GM19455 (cell line): ENCODE measurements around the gene BRD3.
"Not testable (repeated sequence)": the region's sequence is repeated elsewhere in the genome, so short reads cannot be mapped to it uniquely, and the experiment has no call there.

Source experiments
- ATAC-seq: cut with Tn5 transposase; IDR thresholded peaks from one replicate; pipeline ENCODE4 v1.9.1; 2021; ENCODE audit not compliant: unreplicated experiment

BRD3 gene

DNA sequence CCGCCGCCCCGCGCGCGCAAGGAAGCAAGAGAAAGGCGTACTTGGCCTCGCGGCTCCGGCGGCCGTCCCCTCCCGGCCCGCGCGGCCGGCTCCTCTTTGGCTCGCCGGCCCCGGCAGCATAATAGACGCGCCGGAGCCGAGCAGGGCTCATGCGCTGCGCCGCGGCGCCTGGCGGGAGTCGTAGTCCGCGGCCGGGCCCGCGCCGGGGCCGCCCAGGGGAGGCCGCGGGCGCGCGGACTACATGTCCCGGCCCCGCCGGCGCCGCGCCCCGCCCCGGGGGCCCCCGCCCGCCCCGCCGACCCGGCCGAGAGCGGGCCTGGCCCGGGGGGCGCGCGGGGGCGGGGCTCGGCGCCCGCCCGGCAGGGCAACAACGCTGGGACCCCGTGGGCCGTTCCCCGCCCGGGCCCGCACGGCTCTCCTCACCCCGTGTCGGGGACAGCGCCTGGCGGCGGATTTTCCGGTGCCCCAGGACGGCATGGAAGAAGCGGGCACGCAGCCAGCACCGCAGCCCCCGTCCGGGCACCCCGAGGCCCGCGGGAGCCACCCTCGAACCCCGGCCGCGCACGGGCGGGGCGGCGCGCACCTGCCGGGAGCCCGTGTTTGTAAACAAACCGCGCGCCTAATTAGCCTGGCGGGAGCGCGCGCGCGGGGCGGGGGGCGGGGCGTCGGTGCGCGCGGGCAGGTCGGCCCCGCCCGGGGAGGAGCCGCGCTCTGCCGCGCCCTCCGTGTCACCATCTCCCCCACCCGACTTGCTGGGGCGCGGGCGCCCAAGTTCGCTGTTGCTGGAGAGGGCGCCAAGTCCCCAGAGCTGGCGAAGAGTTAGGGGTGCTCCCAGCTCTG, at the start of gene BRD3:
Gene BRD3, minus strand, starts transcription at position 123 of the 840 bp plus-strand sequence. CDS start 14,549 bp downstream, outside the sequence.
- ATAC-seq, result peak; percentile 58

DNA sequence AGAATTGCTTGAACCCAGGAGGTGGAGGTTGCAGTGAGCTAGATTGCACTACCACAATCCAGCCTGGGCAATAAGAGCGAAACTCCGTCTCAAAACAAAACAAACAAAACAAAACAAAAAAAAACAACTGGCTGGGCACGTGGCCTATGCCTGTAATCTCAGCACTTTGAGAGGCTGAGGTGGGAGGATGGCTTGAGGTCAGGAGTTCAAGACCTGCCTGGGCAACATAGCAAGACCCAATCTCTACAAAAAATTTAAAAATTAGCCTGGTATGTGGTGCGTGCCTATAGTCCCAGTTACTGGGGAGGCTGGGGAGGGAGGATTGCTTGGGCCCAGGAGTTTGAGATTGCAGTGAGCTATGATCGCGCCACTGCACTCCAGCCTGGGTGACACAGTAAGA, 44.7 kb upstream of the BRD3 start:
- ATAC-seq, result no peak

GRCh38 chr9:134111064-134111463, 43.2 kb upstream of the BRD3 start:
- ATAC-seq, result no peak

DNA sequence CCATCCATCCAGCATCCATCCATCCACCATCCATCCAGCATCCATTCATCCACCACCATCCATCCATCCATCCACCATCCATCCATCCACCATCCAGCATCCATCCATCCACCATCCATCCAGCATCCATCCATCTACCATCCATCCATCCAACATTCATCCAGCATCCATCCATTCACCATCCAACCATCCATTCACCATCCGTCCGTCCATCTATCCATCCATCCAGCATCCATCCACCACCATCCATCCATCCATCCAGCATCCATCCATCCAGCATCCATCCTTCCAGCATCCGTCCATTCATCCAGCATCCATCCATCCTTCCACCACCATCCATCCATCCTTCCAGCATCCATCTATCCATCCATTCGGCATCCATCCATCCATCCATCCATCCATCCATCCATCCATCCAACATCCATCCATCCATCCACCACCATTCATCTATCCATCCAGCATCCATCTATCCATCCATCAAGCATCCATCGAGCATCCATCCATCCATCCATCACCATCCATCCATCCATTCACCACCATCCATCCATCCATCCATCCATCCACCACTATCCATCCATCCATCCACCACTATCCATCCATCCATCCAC, 35.7 kb upstream of the BRD3 start:
- ATAC-seq, result no peak

DNA sequence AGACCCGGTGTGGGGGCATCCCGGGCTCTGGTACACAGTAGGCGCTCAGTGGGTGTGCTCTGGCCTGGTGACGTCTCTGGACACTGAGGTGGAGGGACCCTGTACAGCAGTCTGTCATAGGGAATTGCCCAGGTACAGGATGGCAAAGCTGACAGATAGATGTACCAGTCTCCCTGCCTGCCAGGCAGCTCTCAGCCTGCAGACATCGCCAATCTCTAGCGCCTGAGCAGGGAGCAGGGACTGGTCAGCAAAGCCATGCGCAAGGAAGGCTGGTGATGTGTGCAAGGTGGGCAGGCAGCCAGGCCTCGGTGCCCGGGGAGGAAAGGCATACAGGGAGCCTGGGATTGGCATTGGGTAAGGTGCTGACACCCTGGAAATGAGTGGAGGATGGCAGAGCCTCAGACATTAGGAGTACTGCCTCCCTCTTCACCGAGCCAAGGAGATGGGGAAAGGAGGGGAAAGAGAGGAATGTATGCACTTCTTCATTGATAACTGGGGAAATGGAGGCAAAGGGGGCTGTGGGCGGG, 33.9 kb upstream of the BRD3 start:
- ATAC-seq, result no peak

DNA sequence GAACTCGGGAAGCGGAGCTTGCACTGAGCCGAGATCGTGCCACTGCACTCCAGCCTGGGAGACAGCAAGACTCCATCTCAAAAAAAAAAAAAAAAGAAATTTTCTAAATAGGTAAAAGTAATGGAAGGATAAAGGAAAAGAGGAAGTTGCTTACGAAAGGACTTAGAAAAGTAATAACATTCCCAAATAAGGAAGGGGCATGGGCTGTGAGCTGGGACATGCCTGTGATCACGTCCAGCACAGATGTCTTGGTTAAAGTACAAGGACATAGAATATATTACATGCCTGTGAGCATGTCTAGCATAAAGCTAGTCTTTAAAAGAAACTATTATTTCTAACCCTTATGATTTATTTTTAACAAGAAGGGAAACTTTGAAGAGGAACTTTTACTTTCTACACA, 33.3 kb upstream of the BRD3 start:
- not testable (repeated sequence) for ATAC-seq

GRCh38 chr9:134100040-134100439, 32.2 kb upstream of the BRD3 start:
- ATAC-seq, result no peak

DNA sequence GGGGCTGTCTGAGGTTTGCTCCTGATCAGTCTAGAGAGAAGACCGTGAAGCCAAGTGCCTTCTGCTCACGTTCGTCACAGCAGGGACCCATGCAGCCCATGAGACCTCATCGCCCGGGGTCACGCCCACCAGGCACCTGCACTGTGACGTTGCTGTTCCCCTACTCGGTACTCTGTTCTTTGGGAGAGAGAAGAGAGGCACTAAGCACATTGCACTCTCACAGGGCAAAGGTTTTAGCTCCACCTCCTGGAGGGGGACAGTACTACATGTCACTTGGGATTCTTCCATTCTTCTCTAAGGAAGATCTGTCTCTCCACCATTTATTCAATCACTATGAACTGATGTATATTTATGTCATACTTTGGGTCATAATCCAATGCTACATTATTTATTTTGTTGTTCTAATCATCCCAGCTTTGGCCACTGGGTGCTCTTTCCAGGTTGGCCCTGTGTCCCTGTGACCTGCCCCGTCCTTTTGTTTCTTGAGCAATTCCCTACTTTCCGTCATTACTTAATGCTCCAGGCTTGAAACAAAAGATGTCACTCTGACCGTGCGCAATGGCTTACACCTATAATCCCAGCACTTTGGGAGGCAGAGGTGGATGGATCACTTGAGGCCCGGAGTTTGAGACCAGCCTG, 31.4 kb upstream of the BRD3 start:
- no peak for ATAC-seq

DNA sequence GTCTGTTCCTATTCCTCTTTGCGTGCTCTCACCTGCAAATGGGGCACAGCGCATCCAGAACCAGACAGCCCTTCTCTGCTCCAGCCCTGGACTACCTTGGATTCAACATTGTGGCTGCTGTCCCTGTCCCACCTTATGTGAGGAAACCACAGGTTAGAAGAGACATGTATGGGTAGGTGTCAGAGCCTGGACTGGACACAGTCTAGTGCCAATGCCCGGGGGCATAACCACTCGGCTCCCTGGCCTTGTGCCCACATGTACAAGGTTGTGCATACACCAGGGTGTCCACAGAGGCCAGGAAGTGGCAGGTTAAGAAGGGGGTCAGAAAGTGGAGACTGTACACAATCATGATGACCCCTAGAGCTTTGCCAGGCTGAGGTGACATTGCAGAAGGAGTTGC, 22.1 kb upstream of the BRD3 start:
- no peak for ATAC-seq

- no peak for ATAC-seq
These were observed 20.4 kb upstream of the BRD3 start for GRCh38 chr9:134088063-134088725.

DNA sequence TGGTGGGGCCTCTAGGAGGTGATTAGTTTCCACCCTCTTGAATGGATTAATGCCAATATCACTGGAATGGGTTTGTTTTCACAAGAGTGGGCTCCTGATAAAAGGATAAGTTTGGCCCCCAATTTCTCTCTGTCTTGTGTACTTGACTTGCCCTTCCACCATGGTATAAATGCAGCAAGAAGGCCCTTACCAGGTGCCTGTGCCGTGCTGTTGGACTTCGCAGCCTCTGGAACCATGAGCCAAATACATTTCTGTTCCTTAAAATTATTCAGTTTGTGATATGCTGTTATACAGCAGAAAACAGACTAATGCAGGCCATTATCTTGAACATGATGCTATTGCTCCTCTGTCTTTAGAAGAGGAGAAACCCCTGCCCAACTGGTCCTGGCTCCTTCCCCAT, 17.8 kb upstream of the BRD3 start:
- no peak for ATAC-seq

GRCh38 chr9:134083451-134083850, 15.6 kb upstream of the BRD3 start:
- no peak for ATAC-seq

- ATAC-seq, result no peak
These were observed 8.8 kb upstream of the BRD3 start for GRCh38 chr9:134076644-134077043.

DNA sequence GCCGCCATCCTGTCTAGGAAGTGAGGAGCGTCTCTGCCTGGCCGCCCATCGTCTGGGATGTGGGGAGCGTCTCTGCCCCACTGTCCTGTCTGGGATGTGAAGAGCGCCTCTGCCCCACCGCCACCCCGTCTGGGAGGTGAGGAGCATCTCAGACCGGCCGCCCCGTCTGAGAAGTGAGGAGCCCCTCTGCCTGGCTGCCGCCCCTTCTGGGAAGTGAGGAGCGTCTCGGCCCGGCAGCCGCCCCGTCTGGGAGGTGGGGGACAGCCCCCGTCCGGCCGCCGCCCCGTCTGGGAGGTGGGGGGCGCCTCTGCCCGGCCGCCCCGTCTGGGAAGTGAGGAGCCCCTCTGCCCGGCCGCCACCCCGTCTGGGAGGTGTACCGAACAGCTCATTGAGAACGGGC, 7.9 kb upstream of the BRD3 start:
- not testable (repeated sequence) for ATAC-seq

DNA sequence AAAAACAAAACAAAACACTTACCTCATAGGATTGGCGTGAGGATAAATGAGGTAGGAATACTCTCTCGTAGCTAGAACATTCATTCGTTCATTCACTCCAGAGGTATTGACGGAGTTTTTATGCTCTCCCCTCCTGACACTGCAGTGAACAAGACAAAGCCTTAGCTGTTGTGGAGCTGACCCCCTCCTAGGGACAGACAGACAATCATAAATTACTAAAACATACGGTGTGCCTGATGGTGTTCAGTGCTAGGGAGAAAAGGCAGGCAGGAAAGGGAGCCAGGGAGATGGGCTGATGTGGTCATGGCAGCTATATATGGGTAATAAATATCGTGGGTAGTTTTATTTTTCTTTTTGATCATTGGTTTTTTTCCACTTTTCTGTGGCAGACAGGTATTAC, 5.7 kb upstream of the BRD3 start:
- no peak for ATAC-seq

GRCh38 chr9:134072683-134073082, 4.9 kb upstream of the BRD3 start:
- ATAC-seq, result not testable (repeated sequence)

DNA sequence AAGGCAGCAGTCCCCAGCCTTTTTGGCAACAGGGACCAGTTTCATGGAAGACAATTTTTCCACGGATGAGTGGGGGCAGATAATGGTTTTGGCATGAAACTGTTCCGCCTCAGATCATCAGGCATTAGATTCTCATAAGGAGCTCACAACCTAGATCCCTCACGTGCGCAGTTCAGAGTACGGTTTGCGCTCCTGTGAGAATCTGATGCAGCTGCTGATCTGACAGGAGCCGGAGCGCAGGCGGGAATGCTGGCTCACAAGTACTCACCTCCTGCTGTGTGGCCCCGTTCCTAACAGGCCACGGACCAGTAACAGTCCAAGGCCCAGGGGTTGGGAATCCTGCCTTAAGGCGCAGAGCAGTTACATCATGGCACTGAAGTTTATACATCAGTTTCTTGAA, 3.3 kb upstream of the BRD3 start:
- ATAC-seq, result no peak

DNA sequence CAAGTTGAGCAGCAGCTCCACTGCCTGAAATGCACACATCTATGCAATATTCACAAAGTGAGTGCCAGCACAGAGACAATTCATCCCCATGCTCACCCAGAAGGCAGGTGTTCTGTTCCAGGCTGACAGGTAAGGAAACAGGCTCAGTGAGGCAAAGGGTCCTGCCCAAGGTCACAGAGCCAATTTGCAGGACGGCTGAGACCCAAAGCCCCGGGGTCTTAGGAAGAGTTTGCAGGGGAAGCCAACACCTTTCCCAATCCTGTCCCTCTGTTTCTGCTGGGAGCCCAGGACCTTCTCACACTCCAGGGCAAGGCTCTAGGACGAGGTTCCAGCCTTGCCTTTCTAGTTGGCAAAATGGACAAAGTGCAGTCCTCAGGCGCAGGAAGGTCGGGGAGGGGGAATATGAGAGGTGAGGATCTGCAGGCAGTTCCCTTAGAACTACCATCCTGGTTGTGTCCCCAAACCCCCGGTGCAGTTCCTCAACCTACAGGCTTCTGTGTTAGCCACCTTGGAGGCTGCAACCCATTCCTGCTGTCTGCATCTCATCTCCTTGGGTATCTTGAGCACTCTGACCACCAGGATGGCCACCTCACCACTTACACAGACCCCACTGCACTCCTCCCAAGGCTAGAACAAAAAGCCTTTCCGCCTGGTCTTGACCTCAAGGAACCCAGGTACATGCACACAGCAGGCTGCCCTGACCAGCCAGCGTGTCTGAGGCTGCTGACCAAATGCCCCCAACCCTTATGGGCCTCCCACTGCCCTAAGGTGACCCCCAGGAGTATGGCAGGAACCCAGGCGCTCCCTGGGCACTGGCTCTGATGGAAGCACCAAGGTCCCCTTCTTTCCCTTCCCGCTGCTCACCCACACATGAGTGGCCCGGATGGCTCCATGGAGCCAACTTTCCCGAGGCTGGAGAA, 1.9 kb upstream of the BRD3 start:
- ATAC-seq, result no peak

GRCh38 chr9:134068744-134069479, 1.1 kb upstream of the BRD3 start:
- no peak for ATAC-seq
